ENCODE measurements around the gene VPS11. TPM values are rescaled to one million over a fixed set of nuclear protein-coding genes. Genes with fewer than 3 reads are reported as not detected.

The VPS11 gene
- total RNA-seq, 1 donor from 2014 or later, result 30.7 TPM

- no peak for DNase-seq (ENCODE audit: low read depth)
- H3K27me3 ChIP-seq (ENCODE audit: control insufficient read depth, insufficient read depth, low read length), result no peaks in the 10 kb centered on the region
- no peak for TF ChIP-seq CTCF (IDR thresholded peaks at IDR 0.05; ENCODE audit: insufficient read depth, low read length, poor library complexity, severe bottlenecking)
- no peak overlapping the region for H3K4me3 ChIP-seq (ENCODE audit: low read depth, low read length)
- H3K36me3 ChIP-seq (ENCODE audit: control insufficient read depth, insufficient read depth, low read length), result no peaks in the 10 kb centered on the region
These were observed 51.3 kb downstream of the VPS11 start for GRCh38 chr11:119118946-119119345.

GRCh38 chr11:119120639-119121007 is 53.0 kb downstream of the VPS11 start:
- H3K27me3 ChIP-seq (ENCODE audit: control insufficient read depth, insufficient read depth, low read length), result no peaks in the 10 kb centered on the region
- H3K36me3 ChIP-seq (ENCODE audit: control insufficient read depth, insufficient read depth, low read length), result no peaks in the 10 kb centered on the region
- H3K4me3 ChIP-seq (ENCODE audit: low read depth, low read length), result peak overlapping the region; percentile 47
- DNase-seq (ENCODE audit: low read depth), result no peak
- TF ChIP-seq CTCF (IDR thresholded peaks at IDR 0.05; ENCODE audit: insufficient read depth, low read length, poor library complexity, severe bottlenecking), result no peak

GRCh38 chr11:119121008-119121810 is 53.6 kb downstream of the VPS11 start, which contains the start of gene HINFP:
HINFP (plus strand) TSS chr11:119121580; CDS start chr11:119126945, 5,365 bp downstream.
- DNase-seq (ENCODE audit: low read depth), result peak; percentile 96

GRCh38 chr11:119121811-119122124 is 54.1 kb downstream of the VPS11 start:
- no peaks in the 10 kb centered on the region for H3K36me3 ChIP-seq (ENCODE audit: control insufficient read depth, insufficient read depth, low read length)
- peak overlapping the region; percentile 78 for H3K4me3 ChIP-seq (ENCODE audit: low read depth, low read length)
- no peaks in the 10 kb centered on the region for H3K27me3 ChIP-seq (ENCODE audit: control insufficient read depth, insufficient read depth, low read length)
- no peak for TF ChIP-seq CTCF (IDR thresholded peaks at IDR 0.05; ENCODE audit: insufficient read depth, low read length, poor library complexity, severe bottlenecking)
- no peak for DNase-seq (ENCODE audit: low read depth)

More at GRCh38 chr11:119121008-119121810, 53.6 kb downstream of the VPS11 start, which contains the start of gene HINFP:
- H3K27me3 ChIP-seq (ENCODE audit: control insufficient read depth, insufficient read depth, low read length), result no peaks in the 10 kb centered on the region
- H3K4me3 ChIP-seq (ENCODE audit: low read depth, low read length), result peak within 1 kb of the TSS; percentile 78
- no peaks in the 10 kb centered on the region for H3K36me3 ChIP-seq (ENCODE audit: control insufficient read depth, insufficient read depth, low read length)
- no peak for TF ChIP-seq CTCF (IDR thresholded peaks at IDR 0.05; ENCODE audit: insufficient read depth, low read length, poor library complexity, severe bottlenecking)

- Histone ChIP-seq H3K4me3 (ENCODE audit: low read depth, low read length) (no peak overlapping the region), H3K27me3 (ENCODE audit: control insufficient read depth, insufficient read depth, low read length) (no peaks in the 10 kb centered on the region), H3K36me3 (ENCODE audit: control insufficient read depth, insufficient read depth, low read length) (no peaks in the 10 kb centered on the region)
- no peak for TF ChIP-seq CTCF (IDR thresholded peaks at IDR 0.05; ENCODE audit: insufficient read depth, low read length, poor library complexity, severe bottlenecking)
- DNase-seq (ENCODE audit: low read depth), result no peak
These were observed 58.2 kb downstream of the VPS11 start for GRCh38 chr11:119125821-119126220.
